ENCODE measurements around the gene BRD4.

- TF ChIP-seq CTCF (IDR thresholded peaks at IDR 0.05): no peak
- no peak for TF ChIP-seq POLR2A (IDR thresholded peaks at IDR 0.05)
- no peak for TF ChIP-seq EP300 (IDR thresholded peaks at IDR 0.05)
- no peak for TF ChIP-seq POLR2AphosphoS5 (IDR thresholded peaks at IDR 0.05)
Measured at GRCh38 chr19:15257782-15258181, 74.6 kb downstream of the BRD4 start.

Data from stomach (tissue), 4 donors.